GM12892 (cell line): Measurements from ENCODE around the gene MLH3.

ENCODE experiments used
- DNase-seq: peaks from one replicate; pipeline ENCODE4 v3.0.0; 2011; ENCODE audit not compliant: insufficient read length
- FAIRE-seq: peaks from 2 replicates; lab custom pipeline; 2011; peaks lifted over from hg19 to GRCh38; lab: Jason Lieb, UNC
- POLR2A ChIP-seq: IDR thresholded peaks from 2 replicates; pipeline ENCODE4 v1.6.1; 2011; ENCODE audit warnings: low read depth, low read length, control low read depth
- POLR2AphosphoS5 ChIP-seq: IDR thresholded peaks from 2 replicates; pipeline ENCODE4 v1.6.1; 2011; ENCODE audit warnings: low read depth, low read length, control low read depth
- TAF1 ChIP-seq: IDR thresholded peaks from 2 replicates; pipeline ENCODE4 v1.6.1; 2011; ENCODE audit warnings: low read depth, mild to moderate bottlenecking, control low read depth, low read length, borderline replicate concordance

The MLH3 gene

GRCh38 chr14:75046275-75046674 is 5.0 kb downstream of the MLH3 start:
- TF ChIP-seq POLR2AphosphoS5 (no peak), TAF1 (no peak), POLR2A (no peak)
- no peak for FAIRE-seq
- DNase-seq = no peak

DNA sequence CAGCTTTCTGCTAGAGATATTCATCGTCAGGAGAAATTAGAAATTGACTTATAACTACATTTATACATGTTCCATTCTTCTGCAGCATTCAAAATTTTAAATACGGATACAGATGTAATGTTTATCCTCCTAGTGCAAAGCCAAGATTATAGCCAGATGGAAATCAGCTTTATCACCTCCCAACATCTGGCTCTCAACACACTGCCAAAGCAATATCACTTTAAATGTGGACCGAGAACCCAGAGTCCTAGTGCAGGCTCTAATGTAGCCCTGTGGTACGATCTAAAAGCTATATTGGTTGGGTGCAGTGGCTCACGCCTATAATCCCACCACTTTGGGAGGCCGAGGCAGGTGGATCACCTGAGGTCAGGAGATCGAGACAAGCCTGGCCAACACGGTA is 6.5 kb downstream of the MLH3 start:
- no peak for TF ChIP-seq TAF1
- no peak for TF ChIP-seq POLR2A
- TF ChIP-seq POLR2AphosphoS5 = no peak
- no peak for FAIRE-seq
- no peak for DNase-seq

- DNase-seq (no peak), FAIRE-seq (no peak)
- TF ChIP-seq POLR2AphosphoS5 (no peak), TAF1 (no peak), POLR2A (no peak)
These were observed 6.9 kb downstream of the MLH3 start for GRCh38 chr14:75044322-75044721.

- TF ChIP-seq TAF1 (no peak), POLR2AphosphoS5 (no peak), POLR2A (no peak)
- FAIRE-seq (no peak), DNase-seq (no peak)
These were observed 9.2 kb downstream of the MLH3 start for GRCh38 chr14:75042035-75042434.

DNA sequence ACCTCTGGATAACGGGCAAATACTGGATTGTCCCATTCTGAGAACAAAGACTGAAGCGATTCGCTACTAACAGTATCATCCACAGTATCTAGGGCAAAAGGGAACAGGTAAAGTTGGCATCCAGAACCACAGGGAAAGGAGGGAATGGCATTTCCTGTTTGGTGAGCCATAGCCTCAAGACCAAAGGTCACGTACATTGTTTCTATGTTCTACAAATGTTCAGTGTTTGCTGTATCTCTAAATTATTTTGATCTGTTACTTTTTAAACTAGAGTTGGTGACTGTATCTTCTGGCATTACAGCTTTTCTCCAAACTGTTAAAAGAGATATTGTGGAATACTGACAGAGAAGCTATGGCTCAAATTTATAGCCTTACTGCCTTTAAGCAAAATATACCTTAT is 9.7 kb downstream of the MLH3 start:
- FAIRE-seq (no peak), DNase-seq (no peak)
- TF ChIP-seq POLR2A = no peak
- TF ChIP-seq TAF1 = no peak
- no peak for TF ChIP-seq POLR2AphosphoS5

DNA sequence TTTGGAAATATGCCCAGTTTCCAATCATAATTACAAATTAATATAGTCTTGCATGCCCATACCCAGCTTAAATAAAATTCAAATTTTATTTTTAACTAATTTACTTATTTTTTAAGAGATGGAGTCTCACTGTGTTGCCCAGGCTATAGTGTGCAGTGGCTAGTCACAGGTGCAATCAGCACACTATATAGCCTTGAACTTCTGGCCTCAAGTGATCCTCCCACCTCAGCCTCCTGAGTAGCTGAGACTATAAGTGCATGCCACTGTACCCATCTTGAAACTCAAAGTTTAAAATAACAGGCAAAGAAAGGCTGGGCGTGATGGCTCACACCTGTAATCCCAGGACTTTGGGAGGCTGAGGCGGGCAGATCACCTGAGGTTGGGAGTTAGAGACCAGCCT is 10.3 kb downstream of the MLH3 start:
- DNase-seq (no peak), FAIRE-seq (no peak)
- TF ChIP-seq TAF1 (no peak), POLR2A (no peak), POLR2AphosphoS5 (no peak)

DNA sequence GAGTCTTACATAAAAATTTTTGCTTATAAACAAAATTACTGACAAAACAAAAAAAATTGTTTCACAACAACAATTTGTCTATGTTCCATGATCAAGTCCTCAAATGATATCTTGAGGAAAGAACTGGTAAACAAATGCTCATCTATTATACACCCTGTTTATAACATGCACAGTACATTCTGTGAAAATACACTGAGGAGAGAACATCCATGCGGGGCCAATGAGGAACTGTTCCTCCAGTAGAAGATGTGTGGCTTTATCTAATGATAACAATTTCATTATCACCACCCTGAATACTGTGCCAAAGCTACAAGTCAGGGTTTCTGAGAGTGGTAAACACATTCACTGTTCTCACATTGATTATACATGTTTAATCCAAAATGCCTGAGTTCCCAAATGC is 10.8 kb downstream of the MLH3 start:
- TF ChIP-seq POLR2A = no peak
- DNase-seq = no peak
- no peak for FAIRE-seq

- TF ChIP-seq POLR2A (no peak), POLR2AphosphoS5 (no peak), TAF1 (no peak)
- no peak for FAIRE-seq
- no peak for DNase-seq
These were observed 18.3 kb downstream of the MLH3 start for GRCh38 chr14:75032939-75033338.

- DNase-seq = no peak
- TF ChIP-seq POLR2AphosphoS5 (no peak), POLR2A (no peak), TAF1 (no peak)
- FAIRE-seq = no peak
These were observed 21.1 kb downstream of the MLH3 start for GRCh38 chr14:75030147-75030546.

GRCh38 chr14:75025876-75026275 is 25.4 kb downstream of the MLH3 start:
- no peak for TF ChIP-seq POLR2A
- TF ChIP-seq TAF1 = no peak
- no peak for TF ChIP-seq POLR2AphosphoS5
- DNase-seq (no peak), FAIRE-seq (no peak)

- DNase-seq (no peak), FAIRE-seq (no peak)
These were observed 26.2 kb downstream of the MLH3 start for GRCh38 chr14:75025082-75025481.

GRCh38 chr14:75023108-75023507 is 28.2 kb downstream of the MLH3 start:
- DNase-seq (no peak), FAIRE-seq (peak; percentile 58)
- TF ChIP-seq POLR2AphosphoS5 = no peak
- TF ChIP-seq POLR2A = no peak
- TF ChIP-seq TAF1 = no peak

More at GRCh38 chr14:75025082-75025481, 26.2 kb downstream of the MLH3 start:
- TF ChIP-seq POLR2AphosphoS5 (no peak), TAF1 (no peak), POLR2A (no peak)

DNA sequence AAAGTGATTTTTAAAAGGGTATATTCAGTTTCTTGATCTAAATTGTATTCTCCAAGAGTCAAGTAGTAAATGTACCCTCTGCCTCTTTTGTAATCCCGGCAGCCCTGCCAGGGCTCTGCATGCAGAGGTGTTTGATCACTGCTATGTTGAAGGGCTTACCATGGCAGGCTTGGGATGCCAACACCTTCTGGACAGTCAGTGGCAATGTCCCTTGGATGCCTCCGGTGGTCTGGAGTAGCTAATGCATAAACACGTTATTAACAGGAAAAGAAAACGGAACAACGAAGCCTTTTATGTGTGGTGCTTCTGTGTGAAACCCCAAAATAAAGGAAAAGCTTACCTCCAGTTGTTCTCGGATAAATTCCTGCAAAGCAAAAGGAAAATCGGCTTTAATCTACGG is 28.6 kb downstream of the MLH3 start:
- FAIRE-seq (peak; percentile 40), DNase-seq (no peak)
- TF ChIP-seq TAF1 (no peak), POLR2AphosphoS5 (no peak), POLR2A (no peak)
